Measurements from ENCODE around the gene SH3BP2. TPM values are rescaled to one million over a fixed set of nuclear protein-coding genes. Genes with fewer than 3 reads are reported as not detected.

The SH3BP2 gene
- polyA plus RNA-seq, 1 donor from 2014 or later: 87.9 TPM

DNA sequence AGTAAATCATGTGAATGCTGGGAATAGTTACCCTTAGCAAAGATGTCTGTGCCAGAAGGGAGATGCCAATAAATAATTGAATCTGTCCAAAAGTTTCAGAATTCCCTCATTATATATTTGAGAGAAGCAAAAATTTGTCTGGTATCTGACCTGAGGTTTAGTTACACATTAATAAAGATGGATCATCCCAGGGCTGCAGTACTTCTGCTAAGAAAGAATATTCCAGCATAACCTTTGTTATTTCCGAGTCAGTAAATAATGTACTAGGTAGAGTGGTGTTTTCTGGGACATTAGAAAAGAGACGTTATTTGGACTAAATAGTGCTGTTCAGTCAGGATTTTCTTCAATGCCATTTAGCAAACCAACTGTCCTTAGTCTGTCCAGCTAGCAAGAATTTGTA lies 77.2 kb downstream of the SH3BP2 start:
- Histone ChIP-seq H3K79me2 (replicated peaks; ENCODE audit: insufficient read depth, low read length) (peaks cover 50% of the 10 kb centered on the region), H2AFZ (ENCODE audit: low read depth, low read length) (no peak overlapping the region), H4K20me1 (ENCODE audit: insufficient read depth) (peaks cover 3% of the 10 kb centered on the region), H3K9me3 (ENCODE audit: low read length) (no peaks in the 10 kb centered on the region), H3K4me3 (ENCODE audit: low read length) (no peak overlapping the region), H3K9ac (ENCODE audit: low read length) (no peak overlapping the region), H3K27me3 (ENCODE audit: insufficient read depth, low read depth, low read length) (no peaks in the 10 kb centered on the region), H3K27ac (ENCODE audit: low read length) (no peak overlapping the region), H3F3A (ENCODE audit: insufficient read depth, low read length, poor library complexity, severe bottlenecking) (no peaks in the 10 kb centered on the region), H3K36me3 (ENCODE audit: insufficient read depth, low read length) (no peaks in the 10 kb centered on the region), H3K4me2 (ENCODE audit: low read length) (no peak overlapping the region), H3K9me2 (ENCODE audit: insufficient read depth, low read length) (no peaks in the 10 kb centered on the region)
- TF ChIP-seq, protein P1, sequence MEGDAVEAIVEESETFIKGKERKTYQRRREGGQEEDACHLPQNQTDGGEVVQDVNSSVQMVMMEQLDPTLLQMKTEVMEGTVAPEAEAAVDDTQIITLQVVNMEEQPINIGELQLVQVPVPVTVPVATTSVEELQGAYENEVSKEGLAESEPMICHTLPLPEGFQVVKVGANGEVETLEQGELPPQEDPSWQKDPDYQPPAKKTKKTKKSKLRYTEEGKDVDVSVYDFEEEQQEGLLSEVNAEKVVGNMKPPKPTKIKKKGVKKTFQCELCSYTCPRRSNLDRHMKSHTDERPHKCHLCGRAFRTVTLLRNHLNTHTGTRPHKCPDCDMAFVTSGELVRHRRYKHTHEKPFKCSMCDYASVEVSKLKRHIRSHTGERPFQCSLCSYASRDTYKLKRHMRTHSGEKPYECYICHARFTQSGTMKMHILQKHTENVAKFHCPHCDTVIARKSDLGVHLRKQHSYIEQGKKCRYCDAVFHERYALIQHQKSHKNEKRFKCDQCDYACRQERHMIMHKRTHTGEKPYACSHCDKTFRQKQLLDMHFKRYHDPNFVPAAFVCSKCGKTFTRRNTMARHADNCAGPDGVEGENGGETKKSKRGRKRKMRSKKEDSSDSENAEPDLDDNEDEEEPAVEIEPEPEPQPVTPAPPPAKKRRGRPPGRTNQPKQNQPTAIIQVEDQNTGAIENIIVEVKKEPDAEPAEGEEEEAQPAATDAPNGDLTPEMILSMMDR (IDR thresholded peaks at IDR 0.05; ENCODE audit: poor library complexity, severe bottlenecking): no peak
- TF ChIP-seq, protein P2, sequence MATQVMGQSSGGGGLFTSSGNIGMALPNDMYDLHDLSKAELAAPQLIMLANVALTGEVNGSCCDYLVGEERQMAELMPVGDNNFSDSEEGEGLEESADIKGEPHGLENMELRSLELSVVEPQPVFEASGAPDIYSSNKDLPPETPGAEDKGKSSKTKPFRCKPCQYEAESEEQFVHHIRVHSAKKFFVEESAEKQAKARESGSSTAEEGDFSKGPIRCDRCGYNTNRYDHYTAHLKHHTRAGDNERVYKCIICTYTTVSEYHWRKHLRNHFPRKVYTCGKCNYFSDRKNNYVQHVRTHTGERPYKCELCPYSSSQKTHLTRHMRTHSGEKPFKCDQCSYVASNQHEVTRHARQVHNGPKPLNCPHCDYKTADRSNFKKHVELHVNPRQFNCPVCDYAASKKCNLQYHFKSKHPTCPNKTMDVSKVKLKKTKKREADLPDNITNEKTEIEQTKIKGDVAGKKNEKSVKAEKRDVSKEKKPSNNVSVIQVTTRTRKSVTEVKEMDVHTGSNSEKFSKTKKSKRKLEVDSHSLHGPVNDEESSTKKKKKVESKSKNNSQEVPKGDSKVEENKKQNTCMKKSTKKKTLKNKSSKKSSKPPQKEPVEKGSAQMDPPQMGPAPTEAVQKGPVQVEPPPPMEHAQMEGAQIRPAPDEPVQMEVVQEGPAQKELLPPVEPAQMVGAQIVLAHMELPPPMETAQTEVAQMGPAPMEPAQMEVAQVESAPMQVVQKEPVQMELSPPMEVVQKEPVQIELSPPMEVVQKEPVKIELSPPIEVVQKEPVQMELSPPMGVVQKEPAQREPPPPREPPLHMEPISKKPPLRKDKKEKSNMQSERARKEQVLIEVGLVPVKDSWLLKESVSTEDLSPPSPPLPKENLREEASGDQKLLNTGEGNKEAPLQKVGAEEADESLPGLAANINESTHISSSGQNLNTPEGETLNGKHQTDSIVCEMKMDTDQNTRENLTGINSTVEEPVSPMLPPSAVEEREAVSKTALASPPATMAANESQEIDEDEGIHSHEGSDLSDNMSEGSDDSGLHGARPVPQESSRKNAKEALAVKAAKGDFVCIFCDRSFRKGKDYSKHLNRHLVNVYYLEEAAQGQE (IDR thresholded peaks at IDR 0.05; ENCODE audit: borderline replicate concordance): no peak
- TF ChIP-seq POLR2AphosphoS5 (IDR thresholded peaks at IDR 0.05): no peak
- TF ChIP-seq EZH2 (IDR thresholded peaks at IDR 0.05; ENCODE audit: borderline replicate concordance, insufficient read depth, low read length, poor library complexity, severe bottlenecking): no peak
- no peak for TF ChIP-seq MXI1 (conservative IDR thresholded peaks at IDR 0.05; ENCODE audit: poor library complexity, severe bottlenecking)
- TF ChIP-seq SMC3 (conservative IDR thresholded peaks at IDR 0.05; ENCODE audit: poor library complexity): no peak
- no peak for TF ChIP-seq RAD21 (conservative IDR thresholded peaks at IDR 0.05)
- no peak for TF ChIP-seq EP300 (conservative IDR thresholded peaks at IDR 0.05; ENCODE audit: poor library complexity, severe bottlenecking)
- TF ChIP-seq TAF1 (IDR thresholded peaks at IDR 0.05; ENCODE audit: low read depth): no peak

DNA sequence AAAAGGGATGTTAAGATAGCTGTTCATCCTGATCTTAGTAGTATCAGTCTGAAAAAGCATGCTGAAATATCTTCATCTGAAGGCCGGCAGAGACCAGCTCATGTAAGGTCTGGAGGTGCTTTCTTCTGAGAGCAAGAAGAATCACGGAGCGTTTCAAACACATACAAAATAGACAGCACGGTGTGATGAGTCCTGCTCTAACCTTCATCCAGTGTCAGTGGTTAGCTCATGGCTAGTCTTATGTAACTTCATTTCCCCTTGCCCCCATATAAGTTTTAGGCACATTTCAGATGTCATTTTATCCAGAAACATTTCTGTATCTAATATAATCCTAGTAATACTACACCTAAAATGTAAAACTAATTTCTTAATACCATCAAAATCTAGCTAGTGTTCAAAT lies 78.6 kb downstream of the SH3BP2 start:
- H3K4me2 ChIP-seq (ENCODE audit: low read length): no peak overlapping the region
- no peak overlapping the region for H3K9ac ChIP-seq (ENCODE audit: low read length)
- no peak overlapping the region for H2AFZ ChIP-seq (ENCODE audit: low read depth, low read length)
- H4K20me1 ChIP-seq (ENCODE audit: insufficient read depth): peaks cover 3% of the 10 kb centered on the region
- H3F3A ChIP-seq (ENCODE audit: insufficient read depth, low read length, poor library complexity, severe bottlenecking): no peaks in the 10 kb centered on the region
- no peaks in the 10 kb centered on the region for H3K9me2 ChIP-seq (ENCODE audit: insufficient read depth, low read length)
- no peaks in the 10 kb centered on the region for H3K9me3 ChIP-seq (ENCODE audit: low read length)
- no peak overlapping the region for H3K27ac ChIP-seq (ENCODE audit: low read length)
- H3K27me3 ChIP-seq (ENCODE audit: insufficient read depth, low read depth, low read length): no peaks in the 10 kb centered on the region
- no peak overlapping the region for H3K4me3 ChIP-seq (ENCODE audit: low read length)
- TF ChIP-seq TAF1 (IDR thresholded peaks at IDR 0.05; ENCODE audit: low read depth) (no peak), EZH2 (IDR thresholded peaks at IDR 0.05; ENCODE audit: borderline replicate concordance, insufficient read depth, low read length, poor library complexity, severe bottlenecking) (no peak), EP300 (conservative IDR thresholded peaks at IDR 0.05; ENCODE audit: poor library complexity, severe bottlenecking) (no peak), SMC3 (conservative IDR thresholded peaks at IDR 0.05; ENCODE audit: poor library complexity) (no peak)
- TF ChIP-seq, protein P2 (IDR thresholded peaks at IDR 0.05; ENCODE audit: borderline replicate concordance): no peak
- TF ChIP-seq, protein P1 (IDR thresholded peaks at IDR 0.05; ENCODE audit: poor library complexity, severe bottlenecking): no peak
- no peaks in the 10 kb centered on the region for H3K36me3 ChIP-seq (ENCODE audit: insufficient read depth, low read length)
- H3K79me2 ChIP-seq (replicated peaks; ENCODE audit: insufficient read depth, low read length): peaks cover 61% of the 10 kb centered on the region

Measured in neural cell (in vitro differentiated cells).